Stimulated activated CD4-positive, alpha-beta T cell treated with anti-CD3 and anti-CD28 coated beads, Interleukin-1b, Interleukin-23, amount 100 ng/mL, for 48 hours (primary cell): ENCODE results near the gene PPP3R2.
"Not testable (repeated sequence)": the region's sequence is repeated elsewhere in the genome, so short reads cannot be mapped to it uniquely, and the experiment has no call there.

ENCODE experiments used
- DNase-seq: peaks from one replicate; pipeline ENCODE4 v3.0.0-alpha.2; 2020

PPP3R2 gene

GRCh38 chr9:101594796-101595195 is at the start of gene PPP3R2:
Gene PPP3R2 (minus strand): TSS chr9:101594969. CDS start chr9:101594921, 48 bp downstream.
- no peak for DNase-seq

DNA sequence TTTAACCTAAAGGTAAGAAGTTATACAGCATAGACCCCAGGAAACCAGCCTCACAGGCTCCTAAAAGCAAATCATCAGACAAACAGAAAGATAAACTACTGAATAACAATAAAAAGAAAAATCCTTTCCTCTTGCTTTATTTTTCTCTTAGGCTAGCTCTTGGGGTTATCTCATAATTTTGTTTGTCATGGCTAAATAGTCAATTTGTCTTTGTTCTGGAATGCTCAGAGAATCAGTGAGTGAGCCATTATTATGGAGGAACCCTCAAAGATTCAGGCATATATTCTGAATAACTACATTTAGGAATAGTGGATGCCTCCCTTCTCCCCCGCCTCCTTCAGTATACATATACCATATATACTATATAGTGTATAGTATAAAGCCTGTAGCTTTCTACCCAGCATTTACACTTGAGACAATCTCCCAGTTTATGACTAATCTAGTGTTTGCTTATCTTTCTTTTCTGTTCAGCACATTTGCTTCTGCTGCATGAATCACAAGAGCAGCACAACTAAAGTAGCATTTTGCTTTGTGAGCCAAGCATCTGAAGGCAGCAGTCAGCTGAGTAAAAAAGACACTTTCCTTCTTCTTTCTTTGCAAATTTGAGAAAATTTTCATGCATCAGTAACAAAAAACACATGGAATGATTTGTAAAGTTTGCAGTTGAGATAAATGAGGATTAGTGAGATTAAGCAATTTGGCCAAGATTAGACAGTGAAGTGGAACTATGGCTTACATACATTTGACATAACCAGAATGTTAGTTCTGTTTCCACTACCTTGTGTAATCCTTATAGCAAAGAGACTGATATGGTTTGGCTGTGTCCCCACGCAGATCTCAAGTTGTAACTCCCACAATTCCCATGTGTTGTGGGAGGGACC is 45.3 kb upstream of the PPP3R2 start:
- no peak for DNase-seq

DNA sequence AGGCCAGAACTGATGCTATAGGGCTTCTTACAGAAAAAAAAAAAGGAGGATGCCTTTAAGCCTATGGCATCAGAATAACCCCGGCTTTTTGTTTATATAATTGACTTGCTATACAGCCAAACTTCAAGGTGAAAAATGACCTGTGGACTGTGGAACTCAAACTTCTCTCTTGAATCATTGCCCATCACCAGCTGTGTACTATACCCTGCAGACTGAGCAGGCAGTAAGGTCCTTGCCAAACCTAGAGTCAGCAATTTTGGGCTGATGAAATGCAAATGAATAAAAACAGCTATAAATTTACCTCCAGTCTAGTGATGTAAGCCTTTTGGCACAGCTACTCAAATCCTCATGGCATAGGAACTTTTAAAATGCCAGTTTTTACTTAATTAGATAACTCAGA is 44.5 kb upstream of the PPP3R2 start:
- no peak for DNase-seq

DNA sequence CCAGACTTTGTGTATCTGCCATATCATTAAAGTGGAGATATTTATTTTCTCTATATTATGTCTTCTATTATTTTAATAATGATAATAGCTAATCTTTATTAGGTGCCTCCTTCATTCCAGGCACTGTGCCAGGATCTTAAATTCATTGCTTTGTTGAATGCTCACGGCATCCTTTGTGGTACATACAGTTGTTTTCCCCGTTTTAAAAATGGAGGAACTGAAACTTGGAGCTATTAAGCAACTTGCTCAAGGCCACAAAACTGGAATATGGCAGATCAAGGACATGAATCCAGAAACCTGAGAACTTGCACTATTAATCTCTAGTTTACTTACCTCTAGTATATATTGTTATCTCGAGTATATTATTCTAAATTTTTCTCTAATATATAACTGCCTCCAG is 41.5 kb upstream of the PPP3R2 start:
- DNase-seq, result no peak

DNA sequence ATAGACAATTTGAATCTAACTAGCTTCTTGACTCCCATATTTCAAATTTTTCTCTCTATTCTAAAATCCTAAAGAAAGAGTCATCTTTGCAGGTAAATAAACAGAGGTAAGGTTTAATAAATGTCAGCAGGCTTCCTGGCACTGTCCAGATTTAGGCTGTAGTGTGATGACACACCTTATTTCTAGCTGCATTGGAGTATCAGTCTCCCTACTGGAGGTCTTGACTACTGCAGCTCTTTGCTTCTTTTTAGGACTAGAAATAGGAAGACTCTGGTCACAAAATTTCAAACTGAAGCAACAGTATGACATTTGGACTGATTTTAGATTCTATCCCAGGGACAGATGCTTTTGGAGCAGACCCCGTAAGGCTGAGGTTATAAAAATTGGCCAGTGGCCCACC is 40.7 kb upstream of the PPP3R2 start:
- no peak for DNase-seq

DNA sequence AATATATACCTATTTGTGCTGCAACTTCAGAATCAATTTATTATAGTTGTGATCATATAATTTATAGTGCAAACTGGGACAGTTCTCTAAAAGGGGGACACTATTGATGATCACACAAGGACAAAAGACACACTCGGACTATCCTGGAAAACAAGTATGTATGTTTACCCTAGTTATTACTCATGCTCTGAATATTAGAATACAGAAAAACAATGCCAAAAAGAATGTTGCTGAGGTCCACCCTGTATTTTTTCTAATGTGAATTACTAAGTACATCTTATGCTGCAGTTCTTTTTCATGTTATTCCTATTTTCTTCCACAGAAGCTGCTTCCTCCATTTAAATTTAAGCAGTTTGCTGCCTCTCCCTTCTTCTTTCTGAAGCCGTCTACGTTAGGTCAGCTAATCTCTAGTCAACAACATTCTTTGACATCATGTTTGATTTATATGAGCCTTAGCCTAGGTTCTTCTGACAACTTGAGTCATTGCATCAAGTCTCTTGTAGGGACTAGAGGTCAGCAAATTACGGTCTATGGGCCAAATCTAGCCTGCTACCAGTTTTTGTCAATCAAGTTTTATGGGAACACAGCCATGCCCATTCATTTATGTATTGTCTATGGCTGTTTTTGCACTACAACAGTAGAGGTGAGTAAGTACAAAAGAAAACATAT is 40.1 kb upstream of the PPP3R2 start:
- DNase-seq, result no peak

DNA sequence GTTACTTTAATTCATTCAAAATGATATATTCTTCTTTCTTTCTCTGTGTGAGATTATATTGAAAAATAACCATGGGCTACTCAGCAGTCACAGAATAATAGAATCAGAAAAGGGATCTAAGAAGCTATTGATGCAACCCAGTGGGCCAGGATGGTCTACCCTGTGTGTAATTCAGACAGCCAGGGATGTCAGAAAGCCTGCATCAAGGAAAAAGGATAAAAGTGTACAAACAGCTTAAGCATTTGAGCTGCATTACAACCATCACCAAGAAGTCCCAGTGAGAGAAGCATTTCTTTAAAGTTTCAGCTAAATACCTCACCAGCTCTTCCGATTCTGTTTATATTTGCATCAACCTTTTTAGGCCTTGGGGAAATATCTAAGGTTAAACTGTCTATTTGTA is 37.8 kb upstream of the PPP3R2 start:
- DNase-seq, result no peak

DNA sequence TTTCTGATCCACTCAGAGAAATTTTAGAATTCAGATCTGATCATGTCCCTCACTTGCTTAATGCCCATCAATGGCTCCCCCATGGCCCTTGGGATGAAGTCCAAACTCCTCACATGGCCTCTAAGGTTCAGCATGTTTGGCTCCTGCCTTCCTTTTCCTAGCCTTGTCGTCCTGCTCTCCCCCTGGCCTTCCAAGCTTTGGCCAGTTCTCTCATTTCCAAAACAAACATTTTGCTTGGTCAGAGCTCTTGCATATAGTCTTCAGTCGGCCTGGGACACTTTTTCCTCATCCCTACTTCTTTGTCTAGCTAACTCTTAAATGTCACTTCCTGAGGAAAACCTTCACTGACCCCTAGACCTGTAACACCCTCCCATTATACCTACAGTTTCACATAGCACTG is 37.1 kb upstream of the PPP3R2 start:
- DNase-seq, result no peak

DNA sequence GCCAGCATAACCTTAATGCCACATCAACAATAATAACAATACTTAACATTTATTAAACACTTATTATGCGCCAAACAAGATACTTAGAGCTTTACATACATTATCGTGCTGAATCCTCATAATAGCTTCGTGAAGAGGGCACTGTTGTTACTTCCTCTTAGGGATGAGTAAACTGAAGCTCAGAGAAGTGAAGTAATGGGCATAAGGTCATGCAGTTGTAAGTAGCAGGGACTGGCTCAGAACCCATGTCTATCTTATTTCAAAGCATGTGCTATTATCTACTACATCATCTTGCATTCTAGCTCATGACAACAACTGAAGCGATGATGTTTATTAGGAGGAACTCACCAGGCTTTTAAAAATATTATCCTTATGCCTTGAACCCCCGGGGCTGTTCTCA is 34.9 kb upstream of the PPP3R2 start:
- no peak for DNase-seq

DNA sequence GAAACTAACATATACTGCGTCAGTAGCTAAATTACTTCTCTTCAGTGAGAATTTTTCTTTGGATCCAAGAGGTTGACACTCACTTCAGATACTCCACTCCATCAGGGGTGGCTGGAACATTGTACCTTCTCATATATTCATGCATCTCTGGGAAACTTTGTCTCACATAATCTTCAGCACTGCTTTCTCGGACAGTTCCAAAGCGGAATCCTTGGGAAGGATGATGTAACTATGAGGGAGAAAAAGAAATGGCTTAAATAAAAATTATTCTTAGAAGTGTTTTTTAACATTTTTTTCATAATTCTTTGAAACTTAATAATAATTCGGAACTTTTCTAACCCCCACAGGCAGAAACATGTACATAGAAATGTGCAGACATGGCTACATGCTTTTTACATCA is 33.4 kb upstream of the PPP3R2 start:
- no peak for DNase-seq

GRCh38 chr9:101626295-101626694 is 31.5 kb upstream of the PPP3R2 start:
- DNase-seq, result no peak

DNA sequence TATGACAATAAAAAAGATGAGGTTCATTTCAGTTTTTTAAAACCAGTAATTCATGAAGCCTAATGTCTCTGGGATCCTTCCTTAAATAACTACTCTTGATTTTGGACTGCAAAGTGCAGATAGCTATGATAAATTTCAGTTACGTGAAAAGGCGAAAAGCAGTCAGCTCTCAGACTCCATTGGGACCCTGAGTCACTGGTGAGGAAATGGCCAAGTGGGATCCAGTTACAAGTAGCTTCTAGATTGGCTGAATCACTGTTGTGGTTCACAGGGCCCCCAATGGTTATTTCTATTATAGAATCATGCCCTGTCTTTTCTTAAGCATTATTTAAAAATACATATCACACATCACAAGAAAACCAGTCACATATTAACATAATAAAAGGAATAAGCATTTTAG is 31.1 kb upstream of the PPP3R2 start:
- DNase-seq, result no peak

GRCh38 chr9:101620452-101620851 is 25.7 kb upstream of the PPP3R2 start:
- no peak for DNase-seq

DNA sequence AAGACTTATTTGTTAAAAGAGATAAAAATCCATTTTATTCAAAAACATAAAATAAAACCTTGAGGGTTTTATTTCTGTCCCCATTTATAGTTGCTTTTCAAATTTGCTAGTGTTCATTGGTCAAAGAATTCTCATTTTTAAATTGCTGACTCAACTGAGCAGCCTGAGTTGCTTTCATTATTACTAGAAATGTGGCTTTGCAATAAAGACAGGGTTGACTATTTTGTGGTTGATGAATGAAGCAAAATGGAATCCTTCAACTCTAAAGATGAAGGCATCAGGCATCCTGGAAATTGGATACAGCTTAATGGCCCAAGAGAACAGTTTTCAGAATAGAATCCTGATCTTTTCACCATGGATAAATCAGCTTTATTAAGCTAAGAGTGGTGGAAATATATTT is 23.9 kb upstream of the PPP3R2 start:
- DNase-seq, result no peak

- no peak for DNase-seq
Observed at GRCh38 chr9:101605547-101605946, 10.8 kb upstream of the PPP3R2 start.

DNA sequence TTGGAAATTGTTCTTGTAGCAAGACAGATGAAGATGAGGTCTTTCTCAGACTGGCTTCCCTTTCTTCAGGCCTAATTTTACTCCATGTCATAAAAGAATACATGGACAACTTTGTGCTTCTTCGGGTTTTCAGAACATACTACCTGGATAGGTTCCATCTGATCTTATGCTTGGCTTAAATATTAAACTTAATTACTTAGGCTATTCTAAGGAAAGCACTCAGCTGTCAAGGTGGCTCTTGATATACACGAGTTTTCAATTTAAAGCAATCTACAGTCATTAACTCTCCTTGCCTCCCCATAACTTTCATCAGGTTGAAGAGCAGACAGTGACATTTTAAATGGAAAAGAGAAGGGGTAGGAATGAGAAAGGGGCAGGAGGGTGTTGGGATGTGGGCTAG is 9.5 kb upstream of the PPP3R2 start:
- DNase-seq, result no peak

- DNase-seq, result no peak
Observed at GRCh38 chr9:101601904-101602765, 7.4 kb upstream of the PPP3R2 start.

DNA sequence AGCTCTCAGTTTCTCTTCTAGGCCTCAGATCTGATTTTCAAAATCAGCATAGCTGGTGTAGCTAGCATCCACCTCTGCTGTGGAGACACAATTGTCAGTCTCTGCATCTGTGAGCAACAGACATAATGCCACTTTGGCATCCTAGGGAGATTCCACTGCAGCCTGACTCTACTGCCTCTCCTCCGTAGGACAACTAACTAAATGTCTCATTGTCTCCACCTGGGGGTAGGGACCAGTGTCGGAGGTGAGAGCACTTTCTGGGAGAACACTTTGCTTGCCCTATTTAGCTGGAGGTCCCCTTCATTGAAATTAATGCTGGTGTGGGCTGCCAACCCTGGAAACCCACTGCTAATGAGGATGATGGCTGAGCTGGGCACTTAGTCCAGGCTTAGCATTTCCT is 1.4 kb downstream of the PPP3R2 start:
- no peak for DNase-seq

DNA sequence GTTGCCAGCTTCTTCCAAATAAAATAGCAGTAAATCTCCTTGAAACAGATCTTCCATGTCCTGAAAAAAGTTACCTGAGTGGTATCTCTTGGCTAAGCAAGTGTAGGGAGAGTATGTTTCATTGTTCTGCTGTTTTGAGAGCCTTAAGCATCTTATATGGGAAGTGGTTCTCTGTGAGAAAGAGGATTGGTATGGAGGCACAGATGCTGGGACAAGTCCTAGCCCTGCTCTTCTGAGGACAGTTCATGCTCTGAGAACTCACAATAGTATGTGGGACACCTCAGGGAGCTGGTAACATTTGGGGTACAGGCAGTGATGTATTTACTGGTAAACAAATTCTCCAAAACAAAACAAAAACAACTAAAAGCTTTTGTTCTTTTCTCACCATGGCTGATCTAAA is 2.0 kb downstream of the PPP3R2 start:
- DNase-seq, result no peak

GRCh38 chr9:101591787-101592446 is 2.9 kb downstream of the PPP3R2 start:
- DNase-seq, result no peak

GRCh38 chr9:101590901-101591300 is 3.9 kb downstream of the PPP3R2 start:
- no peak for DNase-seq

- not testable (repeated sequence) for DNase-seq
Observed at GRCh38 chr9:101590074-101590473, 4.7 kb downstream of the PPP3R2 start.
